ENCODE measurements around the gene TCF7L2.

TCF7L2 gene

GRCh38 chr10:113124724-113125123 lies 174.7 kb downstream of the TCF7L2 start:
- no peaks in the 10 kb centered on the region for H3K36me3 ChIP-seq (ENCODE audit: control insufficient read depth in 1 of 2, insufficient read depth in 2 of 2, low read length in 2 of 2)
- H3K27me3 ChIP-seq (ENCODE audit: low read depth, low read length) = no peaks in the 10 kb centered on the region
- no peak overlapping the region for H3K4me3 ChIP-seq (ENCODE audit: low read depth in 1 of 2, low read length in 2 of 2)
- H3K9me3 ChIP-seq (ENCODE audit: control insufficient read depth in 1 of 2, low read length in 2 of 2) = no peaks in the 10 kb centered on the region
- H3K27ac ChIP-seq (ENCODE audit: low read length) = no peak overlapping the region
- H3K4me1 ChIP-seq (ENCODE audit: control insufficient read depth in 1 of 2, insufficient read depth in 2 of 2, low read length in 2 of 2) = peaks cover 0 to 4% of the 10 kb centered on the region in 2 donors

- Histone ChIP-seq H3K4me1 (ENCODE audit: control insufficient read depth in 1 of 2, insufficient read depth in 2 of 2, low read length in 2 of 2) (peaks cover 0 to 4% of the 10 kb centered on the region in 2 donors), H3K4me3 (ENCODE audit: low read depth in 1 of 2, low read length in 2 of 2) (no peak overlapping the region), H3K27ac (ENCODE audit: low read length) (no peak overlapping the region)
These were observed 175.6 kb downstream of the TCF7L2 start for GRCh38 chr10:113125612-113126011.

GRCh38 chr10:113126229-113127201 lies 176.5 kb downstream of the TCF7L2 start:
- Histone ChIP-seq H3K27ac (ENCODE audit: low read length) (no peak overlapping the region), H3K4me3 (ENCODE audit: low read depth in 1 of 2, low read length in 2 of 2) (peak overlapping the region; percentile 23 to 40), H3K27me3 (ENCODE audit: low read depth, low read length) (no peaks in the 10 kb centered on the region), H3K36me3 (ENCODE audit: control insufficient read depth in 1 of 2, insufficient read depth in 2 of 2, low read length in 2 of 2) (no peaks in the 10 kb centered on the region), H3K4me1 (ENCODE audit: control insufficient read depth in 1 of 2, insufficient read depth in 2 of 2, low read length in 2 of 2) (peaks cover 0 to 4% of the 10 kb centered on the region in 2 donors), H3K9me3 (ENCODE audit: control insufficient read depth in 1 of 2, low read length in 2 of 2) (no peaks in the 10 kb centered on the region)

More at GRCh38 chr10:113125612-113126011, 175.6 kb downstream of the TCF7L2 start:
- Histone ChIP-seq H3K36me3 (ENCODE audit: control insufficient read depth in 1 of 2, insufficient read depth in 2 of 2, low read length in 2 of 2) (no peaks in the 10 kb centered on the region), H3K9me3 (ENCODE audit: control insufficient read depth in 1 of 2, low read length in 2 of 2) (no peaks in the 10 kb centered on the region), H3K27me3 (ENCODE audit: low read depth, low read length) (no peaks in the 10 kb centered on the region)

GRCh38 chr10:113127261-113127900 lies 177.3 kb downstream of the TCF7L2 start:
- H3K27ac ChIP-seq (ENCODE audit: low read length) = no peak overlapping the region
- no peaks in the 10 kb centered on the region for H3K9me3 ChIP-seq (ENCODE audit: control insufficient read depth in 1 of 2, low read length in 2 of 2)
- peaks cover 0 to 11% of the 10 kb centered on the region in 2 donors for H3K4me1 ChIP-seq (ENCODE audit: control insufficient read depth in 1 of 2, insufficient read depth in 2 of 2, low read length in 2 of 2)
- H3K4me3 ChIP-seq (ENCODE audit: low read depth in 1 of 2, low read length in 2 of 2) = peak overlapping the region in 1 of 2 donors; percentile 0
- no peaks in the 10 kb centered on the region for H3K27me3 ChIP-seq (ENCODE audit: low read depth, low read length)
- no peaks in the 10 kb centered on the region for H3K36me3 ChIP-seq (ENCODE audit: control insufficient read depth in 1 of 2, insufficient read depth in 2 of 2, low read length in 2 of 2)

GRCh38 chr10:113127901-113128283 lies 177.8 kb downstream of the TCF7L2 start:
- H3K9me3 ChIP-seq (ENCODE audit: control insufficient read depth in 1 of 2, low read length in 2 of 2) = no peaks in the 10 kb centered on the region
- H3K36me3 ChIP-seq (ENCODE audit: control insufficient read depth in 1 of 2, insufficient read depth in 2 of 2, low read length in 2 of 2) = no peaks in the 10 kb centered on the region
- peaks cover 0 to 16% of the 10 kb centered on the region in 2 donors for H3K4me1 ChIP-seq (ENCODE audit: control insufficient read depth in 1 of 2, insufficient read depth in 2 of 2, low read length in 2 of 2)
- H3K4me3 ChIP-seq (ENCODE audit: low read depth in 1 of 2, low read length in 2 of 2) = no peak overlapping the region
- no peaks in the 10 kb centered on the region for H3K27me3 ChIP-seq (ENCODE audit: low read depth, low read length)
- no peak overlapping the region for H3K27ac ChIP-seq (ENCODE audit: low read length)

- H3K4me3 ChIP-seq (ENCODE audit: low read depth in 1 of 2, low read length in 2 of 2) = no peak overlapping the region
- no peaks in the 10 kb centered on the region for H3K9me3 ChIP-seq (ENCODE audit: control insufficient read depth in 1 of 2, low read length in 2 of 2)
- no peaks in the 10 kb centered on the region for H3K27me3 ChIP-seq (ENCODE audit: low read depth, low read length)
- no peaks in the 10 kb centered on the region for H3K36me3 ChIP-seq (ENCODE audit: control insufficient read depth in 1 of 2, insufficient read depth in 2 of 2, low read length in 2 of 2)
- H3K27ac ChIP-seq (ENCODE audit: low read length) = no peak overlapping the region
- peaks cover 0 to 22% of the 10 kb centered on the region in 2 donors for H3K4me1 ChIP-seq (ENCODE audit: control insufficient read depth in 1 of 2, insufficient read depth in 2 of 2, low read length in 2 of 2)
These were observed 178.5 kb downstream of the TCF7L2 start for GRCh38 chr10:113128450-113129070.

- H3K4me1 ChIP-seq (ENCODE audit: control insufficient read depth in 1 of 2, insufficient read depth in 2 of 2, low read length in 2 of 2) = peaks cover 0 to 28% of the 10 kb centered on the region in 2 donors
- no peaks in the 10 kb centered on the region for H3K9me3 ChIP-seq (ENCODE audit: control insufficient read depth in 1 of 2, low read length in 2 of 2)
- no peak overlapping the region for H3K27ac ChIP-seq (ENCODE audit: low read length)
- no peak overlapping the region for H3K4me3 ChIP-seq (ENCODE audit: low read depth in 1 of 2, low read length in 2 of 2)
- no peaks in the 10 kb centered on the region for H3K36me3 ChIP-seq (ENCODE audit: control insufficient read depth in 1 of 2, insufficient read depth in 2 of 2, low read length in 2 of 2)
- H3K27me3 ChIP-seq (ENCODE audit: low read depth, low read length) = no peaks in the 10 kb centered on the region
These were observed 179.1 kb downstream of the TCF7L2 start for GRCh38 chr10:113129117-113129516.

- no peak overlapping the region for H3K27ac ChIP-seq (ENCODE audit: low read length)
- H3K36me3 ChIP-seq (ENCODE audit: control insufficient read depth in 1 of 2, insufficient read depth in 2 of 2, low read length in 2 of 2) = no peaks in the 10 kb centered on the region
- peaks cover 0 to 29% of the 10 kb centered on the region in 2 donors for H3K4me1 ChIP-seq (ENCODE audit: control insufficient read depth in 1 of 2, insufficient read depth in 2 of 2, low read length in 2 of 2)
- no peak overlapping the region for H3K4me3 ChIP-seq (ENCODE audit: low read depth in 1 of 2, low read length in 2 of 2)
- no peaks in the 10 kb centered on the region for H3K9me3 ChIP-seq (ENCODE audit: control insufficient read depth in 1 of 2, low read length in 2 of 2)
- H3K27me3 ChIP-seq (ENCODE audit: low read depth, low read length) = no peaks in the 10 kb centered on the region
These were observed 180.1 kb downstream of the TCF7L2 start for GRCh38 chr10:113130014-113130641.

GRCh38 chr10:113131613-113132261 lies 181.7 kb downstream of the TCF7L2 start:
- H3K36me3 ChIP-seq (ENCODE audit: control insufficient read depth in 1 of 2, insufficient read depth in 2 of 2, low read length in 2 of 2) = no peaks in the 10 kb centered on the region
- H3K27me3 ChIP-seq (ENCODE audit: low read depth, low read length) = no peaks in the 10 kb centered on the region
- H3K9me3 ChIP-seq (ENCODE audit: control insufficient read depth in 1 of 2, low read length in 2 of 2) = no peaks in the 10 kb centered on the region
- H3K4me3 ChIP-seq (ENCODE audit: low read depth in 1 of 2, low read length in 2 of 2) = no peak overlapping the region
- H3K4me1 ChIP-seq (ENCODE audit: control insufficient read depth in 1 of 2, insufficient read depth in 2 of 2, low read length in 2 of 2) = peaks cover 0 to 29% of the 10 kb centered on the region in 2 donors
- no peak overlapping the region for H3K27ac ChIP-seq (ENCODE audit: low read length)

- Histone ChIP-seq H3K36me3 (ENCODE audit: control insufficient read depth in 1 of 2, insufficient read depth in 2 of 2, low read length in 2 of 2) (no peaks in the 10 kb centered on the region), H3K4me1 (ENCODE audit: control insufficient read depth in 1 of 2, insufficient read depth in 2 of 2, low read length in 2 of 2) (peaks cover 0 to 25% of the 10 kb centered on the region in 2 donors), H3K27me3 (ENCODE audit: low read depth, low read length) (no peaks in the 10 kb centered on the region), H3K27ac (ENCODE audit: low read length) (no peak overlapping the region), H3K4me3 (ENCODE audit: low read depth in 1 of 2, low read length in 2 of 2) (no peak overlapping the region), H3K9me3 (ENCODE audit: control insufficient read depth in 1 of 2, low read length in 2 of 2) (no peaks in the 10 kb centered on the region)
These were observed 182.6 kb downstream of the TCF7L2 start for GRCh38 chr10:113132591-113133121.

All from muscle layer of duodenum (tissue), 2 donors.